Osteocyte (in vitro differentiated cells): ENCODE results near the gene YBX2. TPM values are rescaled to one million over a fixed set of nuclear protein-coding genes. Genes with fewer than 3 reads are reported as not detected.
A peak's percentile ranks its signal among the peaks of the same experiment; 100 is the strongest.

ENCODE experiments used
- DNase-seq: peaks from one replicate; pipeline ENCODE4 v3.0.0; 2021; ENCODE audit warnings: mixed read lengths; ENCODE audit not compliant: unreplicated experiment; ENCODE audit errors: extremely low spot score
- H3K27ac Mint-ChIP-seq: one replicate; pipeline ENCODE4 v1.8.0; 2021; ENCODE audit warnings: mild to moderate bottlenecking, mixed read lengths; ENCODE audit not compliant: unreplicated experiment
- H3K27me3 Mint-ChIP-seq: one replicate; pipeline ENCODE4 v1.8.0; 2021; ENCODE audit warnings: mixed read lengths; ENCODE audit not compliant: unreplicated experiment
- H3K36me3 Mint-ChIP-seq: one replicate; pipeline ENCODE4 v1.8.0; 2021; ENCODE audit warnings: mixed read lengths; ENCODE audit not compliant: unreplicated experiment
- H3K4me1 Mint-ChIP-seq: one replicate; pipeline ENCODE4 v1.8.0; 2021; ENCODE audit warnings: mixed read lengths; ENCODE audit not compliant: unreplicated experiment
- H3K4me3 Mint-ChIP-seq: one replicate; pipeline ENCODE4 v1.8.0; 2021; ENCODE audit warnings: mild to moderate bottlenecking, moderate library complexity, mixed read lengths; ENCODE audit not compliant: unreplicated experiment
- H3K9me3 Mint-ChIP-seq: one replicate; pipeline ENCODE4 v1.8.0; 2021; ENCODE audit warnings: mixed read lengths; ENCODE audit not compliant: unreplicated experiment
- total RNA-seq: library from RNA; stranded (reverse); gene quantifications from 2 replicates; pipeline ENCODE4 v1.2.1, GENCODE V29; 2021
- TF ChIP-seq, protein P1 (sequence below): fragments of 200-600 bp; sonication (generic); IDR thresholded peaks from 2 replicates; pipeline ENCODE4 v1.5.0; 2021; ENCODE audit warnings: antibody characterized with exemption, mild to moderate bottlenecking, moderate library complexity

The YBX2 gene
- total RNA-seq, 1 donor from 2014 or later: 0.40 TPM

DNA sequence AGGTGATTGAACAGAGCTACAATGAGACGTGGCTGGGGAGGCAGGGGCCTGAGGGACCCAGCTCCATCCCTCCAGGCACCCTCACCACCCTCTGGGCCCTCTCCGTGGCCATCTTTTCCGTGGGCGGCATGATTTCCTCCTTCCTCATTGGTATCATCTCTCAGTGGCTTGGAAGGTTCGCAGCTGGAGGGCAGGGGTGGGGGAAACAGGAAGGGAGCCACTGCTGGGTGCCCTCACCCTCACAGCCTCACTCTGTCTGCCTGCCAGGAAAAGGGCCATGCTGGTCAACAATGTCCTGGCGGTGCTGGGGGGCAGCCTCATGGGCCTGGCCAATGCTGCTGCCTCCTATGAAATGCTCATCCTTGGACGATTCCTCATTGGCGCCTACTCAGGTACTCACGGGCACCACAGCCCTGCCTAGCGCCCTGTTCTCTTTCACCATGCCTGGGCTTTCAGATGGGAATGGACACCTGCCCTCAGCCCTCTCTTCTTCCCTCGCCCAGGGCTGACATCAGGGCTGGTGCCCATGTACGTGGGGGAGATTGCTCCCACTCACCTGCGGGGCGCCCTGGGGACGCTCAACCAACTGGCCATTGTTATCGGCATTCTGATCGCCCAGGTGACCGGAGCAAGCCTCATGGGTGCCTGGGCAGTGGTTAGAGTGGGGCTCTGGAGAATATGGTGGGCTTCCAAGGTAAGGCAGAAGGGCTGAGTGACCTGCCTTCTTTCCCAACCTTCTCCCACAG, 10.8 kb downstream of the YBX2 start:
- no peaks in the 10 kb centered on the region for H3K9me3 Mint-ChIP-seq

DNA sequence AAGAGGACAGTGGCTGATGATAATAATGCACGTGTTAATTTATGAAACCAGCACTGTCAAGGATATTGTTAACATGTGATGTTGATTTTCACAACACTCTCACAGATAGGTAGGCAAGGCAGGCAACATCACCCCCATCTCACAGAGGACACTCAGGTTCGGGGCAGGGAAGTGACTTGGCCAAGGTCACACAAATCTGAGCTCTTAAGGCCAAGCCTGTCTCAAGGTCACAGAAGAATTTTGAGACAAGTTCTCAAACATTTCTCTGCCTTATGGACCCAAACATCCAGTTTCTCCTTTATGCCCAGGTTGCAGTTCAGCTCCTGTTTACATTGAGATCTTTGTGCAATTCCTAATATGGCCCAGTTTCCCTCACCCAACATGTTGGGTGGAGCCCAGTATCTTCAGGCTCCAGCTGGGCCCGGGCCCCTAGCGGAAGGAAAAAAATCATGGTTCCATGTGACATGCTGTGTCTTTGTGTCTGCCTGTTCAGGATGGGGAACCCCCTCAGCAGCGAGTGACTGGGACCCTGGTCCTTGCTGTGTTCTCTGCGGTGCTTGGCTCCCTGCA, 11.6 kb downstream of the YBX2 start:
- no peak for DNase-seq
- TF ChIP-seq, protein P1, sequence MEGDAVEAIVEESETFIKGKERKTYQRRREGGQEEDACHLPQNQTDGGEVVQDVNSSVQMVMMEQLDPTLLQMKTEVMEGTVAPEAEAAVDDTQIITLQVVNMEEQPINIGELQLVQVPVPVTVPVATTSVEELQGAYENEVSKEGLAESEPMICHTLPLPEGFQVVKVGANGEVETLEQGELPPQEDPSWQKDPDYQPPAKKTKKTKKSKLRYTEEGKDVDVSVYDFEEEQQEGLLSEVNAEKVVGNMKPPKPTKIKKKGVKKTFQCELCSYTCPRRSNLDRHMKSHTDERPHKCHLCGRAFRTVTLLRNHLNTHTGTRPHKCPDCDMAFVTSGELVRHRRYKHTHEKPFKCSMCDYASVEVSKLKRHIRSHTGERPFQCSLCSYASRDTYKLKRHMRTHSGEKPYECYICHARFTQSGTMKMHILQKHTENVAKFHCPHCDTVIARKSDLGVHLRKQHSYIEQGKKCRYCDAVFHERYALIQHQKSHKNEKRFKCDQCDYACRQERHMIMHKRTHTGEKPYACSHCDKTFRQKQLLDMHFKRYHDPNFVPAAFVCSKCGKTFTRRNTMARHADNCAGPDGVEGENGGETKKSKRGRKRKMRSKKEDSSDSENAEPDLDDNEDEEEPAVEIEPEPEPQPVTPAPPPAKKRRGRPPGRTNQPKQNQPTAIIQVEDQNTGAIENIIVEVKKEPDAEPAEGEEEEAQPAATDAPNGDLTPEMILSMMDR: no peak
- H3K4me1 Mint-ChIP-seq: peaks cover 21% of the 10 kb centered on the region
- peak overlapping the region; percentile 26 for H3K4me3 Mint-ChIP-seq
- peaks cover 29% of the 10 kb centered on the region for H3K27me3 Mint-ChIP-seq
- no peaks in the 10 kb centered on the region for H3K9me3 Mint-ChIP-seq
- H3K36me3 Mint-ChIP-seq: no peaks in the 10 kb centered on the region
- H3K27ac Mint-ChIP-seq: no peak overlapping the region

More for the DNA sequence above, 10.8 kb downstream of the YBX2 start:
- Mint-ChIP-seq H3K27ac (no peak overlapping the region), H3K4me3 (no peak overlapping the region), H3K36me3 (no peaks in the 10 kb centered on the region), H3K4me1 (peaks cover 21% of the 10 kb centered on the region), H3K27me3 (peaks cover 37% of the 10 kb centered on the region)
- no peak for DNase-seq
- TF ChIP-seq, protein P1: no peak

DNA sequence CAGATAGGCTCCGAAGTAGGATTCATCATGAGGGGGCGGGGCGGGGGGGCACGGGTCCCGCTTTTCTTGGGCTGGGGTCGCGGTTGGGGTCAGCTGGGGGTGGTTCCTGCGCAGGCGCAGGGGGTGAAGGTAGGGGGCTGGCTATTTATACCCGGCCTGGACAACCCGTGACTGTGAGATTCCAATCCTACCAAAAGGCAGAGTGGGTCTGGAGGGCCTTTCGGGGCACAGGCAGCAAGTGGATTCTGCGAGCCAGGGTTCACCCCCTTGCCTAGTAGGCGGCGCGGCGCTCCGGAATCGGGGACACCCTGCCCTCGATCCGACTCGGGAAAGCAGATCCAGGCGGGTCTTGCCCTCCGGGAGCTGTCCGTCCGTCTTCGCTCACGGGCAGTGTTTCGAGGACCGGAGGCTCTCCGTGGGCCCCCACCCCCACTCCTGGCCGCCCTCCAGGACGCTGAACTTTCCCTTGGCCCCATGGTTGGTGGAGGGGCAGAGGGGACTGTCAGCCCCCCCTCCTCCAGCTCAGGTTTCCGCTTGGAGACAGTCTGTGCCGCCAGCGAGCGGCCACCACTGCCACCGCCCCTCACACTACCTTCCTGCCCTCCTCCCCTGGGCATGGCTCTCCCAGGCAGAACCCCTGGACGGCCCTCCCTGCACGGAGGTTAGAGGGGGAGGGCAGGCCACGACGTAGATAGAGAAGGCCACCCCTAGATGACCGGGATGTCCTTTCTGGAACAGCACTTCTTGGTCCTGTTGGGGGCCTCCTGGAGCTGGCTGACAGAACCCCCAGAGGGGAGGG, 12.3 kb downstream of the YBX2 start:
- Mint-ChIP-seq H3K4me1 (peaks cover 21% of the 10 kb centered on the region), H3K27ac (no peak overlapping the region), H3K9me3 (no peaks in the 10 kb centered on the region), H3K4me3 (peak overlapping the region; percentile 76), H3K36me3 (no peaks in the 10 kb centered on the region), H3K27me3 (peaks cover 24% of the 10 kb centered on the region)
- TF ChIP-seq, protein P1: no peak
- no peak for DNase-seq

DNA sequence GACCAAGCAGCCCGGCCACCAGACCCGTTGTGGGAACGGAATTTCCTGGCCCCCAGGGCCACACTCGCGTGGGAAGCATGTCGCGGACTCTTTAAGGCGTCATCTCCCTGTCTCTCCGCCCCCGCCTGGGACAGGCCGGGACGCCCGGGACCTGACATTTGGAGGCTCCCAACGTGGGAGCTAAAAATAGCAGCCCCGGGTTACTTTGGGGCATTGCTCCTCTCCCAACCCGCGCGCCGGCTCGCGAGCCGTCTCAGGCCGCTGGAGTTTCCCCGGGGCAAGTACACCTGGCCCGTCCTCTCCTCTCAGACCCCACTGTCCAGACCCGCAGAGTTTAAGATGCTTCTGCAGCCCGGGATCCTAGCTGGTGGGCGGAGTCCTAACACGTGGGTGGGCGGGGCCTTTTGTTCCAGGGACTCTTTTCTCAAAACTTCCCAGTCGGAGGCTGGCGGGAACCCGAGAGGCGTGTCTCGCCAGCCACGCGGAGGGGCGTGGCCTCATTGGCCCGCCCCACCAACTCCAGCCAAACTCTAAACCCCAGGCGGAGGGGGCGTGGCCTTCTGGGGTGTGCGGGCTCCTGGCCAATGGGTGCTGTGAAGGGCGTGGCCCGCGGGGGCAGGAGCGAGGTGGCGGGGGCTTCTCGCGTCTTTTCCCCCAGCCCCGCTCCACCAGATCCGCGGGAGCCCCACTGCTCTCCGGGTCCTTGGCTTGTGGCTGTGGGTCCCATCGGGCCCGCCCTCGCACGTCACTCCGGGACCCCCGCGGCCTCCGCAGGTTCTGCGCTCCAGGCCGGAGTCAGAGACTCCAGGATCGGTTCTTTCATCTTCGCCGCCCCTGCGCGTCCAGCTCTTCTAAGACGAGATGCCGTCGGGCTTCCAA, 13.1 kb downstream of the YBX2 start, which contains the start of gene SLC2A4:
Gene SLC2A4, plus strand, starts transcription at position 645 of the 879 bp plus-strand sequence. Its CDS starts 217 bp downstream, at position 862.
- TF ChIP-seq, protein P1: no peak
- H3K4me1 Mint-ChIP-seq: peaks cover 21% of the 10 kb centered on the region
- H3K27ac Mint-ChIP-seq: peak within 1 kb of the TSS; percentile 70
- peak within 1 kb of the TSS; percentile 76 for H3K4me3 Mint-ChIP-seq
- peak; percentile 96 for DNase-seq
- peaks cover 18% of the 10 kb centered on the region for H3K27me3 Mint-ChIP-seq
- no peaks in the 10 kb centered on the region for H3K36me3 Mint-ChIP-seq
- H3K9me3 Mint-ChIP-seq: no peaks in the 10 kb centered on the region
